Femur (tissue), 1 donor: ENCODE results near the gene AUTS2.

ENCODE experiments used
- DNase-seq: peaks from one replicate; pipeline ENCODE4 v3.0.0-alpha.2; 2017

The AUTS2 gene

DNA sequence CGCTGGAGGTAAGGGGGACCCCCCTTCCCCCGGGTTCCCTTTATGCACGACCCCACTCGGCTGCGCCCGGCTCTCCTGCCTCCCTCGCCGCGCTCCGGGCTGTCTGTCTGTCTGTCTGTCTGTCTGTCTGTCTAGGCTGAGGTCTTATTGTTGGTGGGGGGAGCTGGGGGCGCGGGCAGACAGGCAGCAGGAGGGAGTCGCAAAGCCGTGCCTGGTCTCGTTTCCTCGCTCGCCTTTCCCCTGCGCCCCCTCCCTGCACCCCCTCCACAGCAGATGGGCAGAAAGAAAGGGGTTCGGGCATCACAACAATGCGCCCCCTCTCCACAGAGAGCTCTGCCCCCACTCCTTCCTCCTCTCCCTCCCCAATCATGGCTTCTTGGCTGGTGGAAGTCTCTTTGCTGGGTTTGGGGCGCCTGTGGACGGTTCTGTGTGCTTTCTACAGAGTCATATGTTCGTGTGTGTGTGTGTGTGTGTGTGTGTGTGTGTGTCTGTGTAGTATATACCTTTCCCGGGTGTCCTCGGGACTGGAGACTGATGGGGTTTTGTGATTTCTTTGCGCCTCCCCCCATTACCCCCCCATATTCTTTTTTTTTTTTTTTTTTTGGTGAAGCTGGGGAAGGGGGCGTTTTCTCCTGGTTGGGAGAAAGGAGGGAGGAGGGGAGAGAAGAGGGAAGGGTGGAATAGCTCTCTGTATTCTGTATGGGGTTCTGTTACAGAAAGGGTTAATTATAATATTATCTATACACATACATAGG, 1.9 kb downstream of the AUTS2 start:
- peak; percentile 50 for DNase-seq

DNA sequence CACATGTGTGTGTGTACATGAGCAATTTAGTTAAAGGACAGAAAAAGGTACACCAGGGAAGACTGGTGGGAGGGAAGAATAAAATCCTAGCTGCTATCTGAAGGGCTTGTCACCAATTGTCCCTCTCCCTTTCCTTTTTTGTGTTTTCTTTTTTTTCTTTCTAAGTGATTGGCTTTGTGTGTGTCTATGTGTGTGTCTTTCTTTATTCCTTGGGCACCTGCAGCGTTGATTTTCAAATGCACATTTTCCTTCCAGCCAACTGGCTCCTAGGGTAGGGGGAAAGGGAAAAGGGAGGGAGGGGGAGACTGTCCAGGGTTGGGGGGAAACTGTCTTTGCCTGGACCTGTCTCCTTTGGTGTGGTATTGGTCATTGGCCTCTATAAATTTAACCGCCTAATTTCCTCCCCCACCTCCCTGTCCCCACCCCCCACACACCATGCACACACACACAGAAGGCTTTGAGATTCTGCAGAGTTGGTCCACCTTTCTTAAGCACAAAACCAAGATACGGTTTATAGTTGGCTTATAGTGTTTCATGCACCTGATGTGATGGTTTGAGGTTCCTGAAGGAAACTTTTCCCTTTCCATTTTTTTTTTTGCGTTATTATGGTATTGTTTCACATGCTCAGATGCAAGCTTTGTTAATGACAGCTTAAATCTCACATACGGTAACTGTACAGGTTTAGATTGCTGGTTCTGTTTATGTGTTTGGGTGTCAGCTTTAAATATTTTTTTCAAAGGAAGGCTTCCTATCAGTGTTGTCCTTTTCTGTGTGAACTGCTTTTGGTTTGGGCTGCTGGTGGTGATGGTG, 2.6 kb downstream of the AUTS2 start:
- no peak for DNase-seq

DNA sequence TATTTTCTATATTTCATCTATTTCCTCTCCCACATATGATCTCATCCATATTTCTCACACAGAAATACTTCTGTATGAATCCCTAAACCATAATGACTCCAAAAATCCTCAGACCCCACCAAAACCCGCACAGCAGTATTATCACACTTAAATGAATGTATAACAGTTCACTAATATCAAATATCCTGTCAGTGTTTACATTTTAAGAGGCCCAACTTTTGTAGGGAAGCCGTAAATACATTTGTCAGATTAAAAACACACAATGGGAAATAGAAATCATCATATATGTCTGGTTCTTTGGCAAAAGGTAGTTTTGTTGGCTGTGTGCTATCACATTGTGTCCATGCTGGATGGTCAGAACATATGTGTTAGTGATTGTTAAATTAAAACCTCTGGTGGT, 4.2 kb downstream of the AUTS2 start:
- no peak for DNase-seq

- DNase-seq, result no peak
Observed at GRCh38 chr7:69603351-69603750, 5.1 kb downstream of the AUTS2 start.

DNA sequence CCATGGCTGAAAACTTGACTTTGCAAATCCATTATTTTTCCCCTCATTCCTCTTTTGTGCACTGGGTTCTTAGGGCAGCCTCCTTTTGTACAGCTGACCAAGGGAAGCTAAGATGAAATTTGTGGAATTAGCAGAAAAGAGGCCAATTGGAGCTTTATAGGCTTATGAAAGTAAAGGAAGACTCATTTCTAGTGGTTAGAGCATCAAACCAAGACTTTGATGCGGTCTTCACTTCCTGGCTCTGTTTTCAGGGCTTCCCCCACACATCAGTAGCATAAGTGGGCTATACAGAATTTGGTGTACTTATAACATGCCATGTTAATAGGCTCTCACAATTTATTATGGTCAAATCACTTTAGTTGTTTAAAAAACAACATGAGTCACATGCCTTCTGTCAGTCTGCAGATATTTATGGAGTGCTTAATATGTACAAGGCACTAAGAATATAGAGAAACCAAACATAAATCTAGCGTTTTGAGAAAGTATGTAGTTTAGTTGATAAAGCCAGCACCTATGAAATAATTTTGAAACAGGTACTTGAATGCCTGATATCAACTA, 5.7 kb downstream of the AUTS2 start:
- DNase-seq, result no peak

DNA sequence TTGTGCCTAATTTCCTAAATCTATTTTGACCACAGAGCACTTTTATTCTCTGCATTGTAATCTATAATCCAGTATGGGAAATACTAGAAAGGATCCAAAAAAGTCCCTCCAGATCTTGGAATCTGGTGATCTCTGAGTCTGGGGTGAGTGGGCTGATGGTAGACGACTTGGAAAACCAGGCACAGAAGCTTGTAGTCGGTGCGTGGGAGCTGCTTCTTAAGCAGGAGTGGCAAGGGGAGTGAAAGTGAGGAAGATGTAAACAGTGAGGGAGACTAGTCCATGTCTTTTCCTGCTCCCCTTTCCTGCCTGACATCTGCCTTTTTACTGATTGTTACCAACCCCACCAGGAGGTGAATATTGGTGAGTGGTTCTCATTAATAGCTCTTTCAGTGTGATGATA, 6.8 kb downstream of the AUTS2 start:
- DNase-seq, result no peak

DNA sequence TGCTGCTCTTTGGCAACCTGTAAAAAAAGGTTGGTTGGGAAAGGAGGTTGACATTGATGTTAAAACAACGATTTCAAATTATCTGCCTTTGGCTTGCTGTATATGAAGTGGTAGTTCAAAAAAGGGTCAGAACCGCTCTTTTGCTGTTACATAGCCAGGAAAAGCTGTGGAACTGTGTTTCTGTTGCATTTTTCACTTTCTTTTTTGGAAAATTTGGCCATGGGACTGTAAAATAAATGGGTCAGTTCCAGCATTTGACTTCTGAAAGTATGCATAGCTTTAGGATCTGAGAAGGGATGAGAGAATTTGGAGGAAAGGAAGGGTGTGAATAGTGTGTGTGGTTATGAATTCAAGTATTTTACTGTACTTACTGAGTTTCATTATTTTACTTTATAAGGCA, 7.3 kb downstream of the AUTS2 start:
- no peak for DNase-seq

- DNase-seq, result no peak
Observed at GRCh38 chr7:69608049-69608448, 9.8 kb downstream of the AUTS2 start.

DNA sequence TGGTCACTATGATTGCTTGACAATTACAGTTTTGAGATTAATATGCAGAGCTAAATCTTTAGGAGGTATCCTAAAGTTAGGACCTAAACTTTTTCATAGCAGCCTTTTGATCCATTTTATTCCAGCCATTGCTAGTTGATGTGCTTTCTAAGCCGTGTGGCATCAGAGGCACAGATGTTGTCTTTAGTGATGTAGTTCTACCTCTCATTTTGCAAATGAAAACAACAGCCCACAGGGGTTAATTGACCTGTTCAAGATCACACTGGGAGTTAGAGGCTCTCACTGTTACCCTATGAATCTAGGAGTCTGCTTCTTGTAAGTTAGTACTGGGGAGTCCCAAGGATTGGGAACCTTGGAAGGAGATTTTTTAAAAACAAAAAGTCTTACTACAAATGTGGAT, 10.6 kb downstream of the AUTS2 start:
- DNase-seq, result no peak

DNA sequence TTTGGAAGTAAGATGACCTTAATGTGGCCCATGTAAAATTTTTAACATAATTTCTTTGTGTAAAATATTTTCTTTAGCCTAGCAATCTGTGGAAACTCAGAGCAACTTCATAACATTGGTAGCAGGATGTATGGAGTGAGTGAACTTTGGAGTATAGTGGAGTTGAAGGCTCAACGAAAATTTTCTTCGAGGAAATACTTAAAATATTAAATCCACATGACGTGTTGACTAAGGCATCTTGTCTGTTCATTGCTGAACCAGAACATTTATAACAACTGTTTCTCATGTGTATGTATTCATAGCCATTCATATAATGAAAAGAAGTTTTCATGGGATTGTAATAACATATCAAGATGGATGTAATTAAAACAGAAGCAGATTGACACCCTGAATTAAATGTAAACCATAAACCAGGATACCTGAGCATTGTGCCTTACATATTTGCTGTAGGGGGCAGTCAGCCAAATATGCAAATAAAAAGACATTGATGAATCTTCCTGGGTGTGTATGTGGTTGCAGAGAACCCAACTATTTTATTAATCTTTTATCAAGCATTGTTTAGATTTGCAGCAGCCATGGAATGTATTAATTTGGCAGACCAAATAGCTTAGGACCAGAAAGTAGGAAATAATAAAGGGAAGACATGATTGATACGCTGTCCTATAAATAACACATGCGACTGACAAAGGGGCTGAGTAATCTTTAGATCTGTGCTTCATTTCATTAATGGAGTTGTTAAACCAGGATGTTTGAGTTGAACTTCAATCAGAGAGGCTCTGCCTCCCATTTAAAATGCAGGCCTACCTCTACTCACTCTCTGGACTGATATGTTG, 11.5 kb downstream of the AUTS2 start:
- no peak for DNase-seq

DNA sequence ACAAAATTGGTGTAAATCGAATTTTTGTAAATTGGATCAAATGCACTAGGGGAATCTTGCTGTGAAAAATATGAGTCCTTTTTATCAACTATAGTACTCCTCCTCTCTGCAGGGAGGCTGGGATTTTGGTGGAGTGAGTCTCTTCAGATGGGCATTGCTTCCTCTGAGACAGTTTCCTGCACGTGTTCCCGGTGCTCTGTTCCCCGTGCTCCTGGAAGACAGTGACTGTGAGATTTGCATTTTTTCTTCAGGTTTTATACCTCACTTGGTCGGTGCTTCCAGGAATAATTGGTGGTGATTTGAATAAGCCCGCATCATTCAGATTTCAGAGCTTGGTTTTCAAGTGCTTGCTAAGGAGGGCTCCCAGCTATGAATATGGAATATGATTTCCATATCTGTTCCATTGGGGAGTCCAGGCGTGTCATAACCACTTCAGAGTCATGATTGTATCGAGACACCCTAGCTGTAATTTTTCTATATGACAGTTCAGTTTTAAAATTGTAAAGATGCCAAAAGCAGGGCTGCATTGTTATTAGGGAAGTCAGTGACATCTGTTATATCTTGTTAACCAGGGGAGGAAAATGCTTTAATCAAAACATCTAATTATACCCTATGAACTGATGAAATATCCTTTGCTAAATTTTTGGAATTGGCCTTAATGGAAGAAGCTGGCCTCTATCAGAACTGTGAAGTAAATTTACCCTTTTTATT, 12.3 kb downstream of the AUTS2 start:
- DNase-seq, result no peak

GRCh38 chr7:69612981-69613380, 14.7 kb downstream of the AUTS2 start:
- DNase-seq, result no peak

GRCh38 chr7:69613846-69614245, 15.6 kb downstream of the AUTS2 start:
- no peak for DNase-seq

DNA sequence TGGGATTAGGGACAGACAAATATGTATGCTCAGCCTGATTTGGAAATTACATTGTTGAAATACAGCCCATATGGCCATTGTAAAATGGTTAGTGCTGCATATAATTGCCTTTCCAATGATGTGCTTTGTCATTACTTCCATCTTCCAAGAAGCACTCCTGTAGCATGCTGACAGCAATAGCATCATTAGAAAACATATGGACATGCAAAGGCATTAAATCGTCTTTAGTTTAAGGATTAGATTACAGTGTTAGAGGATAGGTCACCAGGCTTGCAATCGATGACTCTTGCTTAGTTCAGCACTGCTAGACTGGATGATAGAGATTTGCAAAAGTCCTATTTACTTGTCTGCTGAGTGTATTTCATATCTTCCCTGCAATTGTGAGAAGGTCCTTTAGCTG, 17.4 kb downstream of the AUTS2 start:
- DNase-seq, result no peak

GRCh38 chr7:69617364-69617763, 19.1 kb downstream of the AUTS2 start:
- no peak for DNase-seq

GRCh38 chr7:69619054-69619453, 20.8 kb downstream of the AUTS2 start:
- no peak for DNase-seq

DNA sequence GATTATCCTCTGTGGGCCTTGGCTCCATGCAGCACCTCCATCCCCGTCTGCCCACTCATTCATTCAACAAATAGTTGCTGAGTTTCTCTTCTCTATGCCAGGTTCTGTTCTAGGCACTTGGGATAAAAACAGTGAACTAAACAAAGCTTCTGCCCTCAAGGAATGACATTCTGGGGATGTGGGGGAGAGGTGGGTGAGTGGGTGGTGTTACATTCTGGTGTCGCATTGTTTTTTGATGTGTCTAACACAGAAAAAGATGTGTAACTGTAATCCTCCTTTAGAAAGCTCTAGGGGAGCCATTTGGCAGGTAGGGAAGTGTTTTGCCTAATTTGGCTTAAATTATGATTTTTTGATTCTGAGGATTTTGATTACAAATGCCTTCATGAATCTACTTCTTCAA, 21.4 kb downstream of the AUTS2 start:
- DNase-seq, result no peak

- DNase-seq, result no peak
Observed at GRCh38 chr7:69620063-69620462, 21.8 kb downstream of the AUTS2 start.

- DNase-seq, result no peak
Observed at GRCh38 chr7:69620650-69621049, 22.4 kb downstream of the AUTS2 start.

DNA sequence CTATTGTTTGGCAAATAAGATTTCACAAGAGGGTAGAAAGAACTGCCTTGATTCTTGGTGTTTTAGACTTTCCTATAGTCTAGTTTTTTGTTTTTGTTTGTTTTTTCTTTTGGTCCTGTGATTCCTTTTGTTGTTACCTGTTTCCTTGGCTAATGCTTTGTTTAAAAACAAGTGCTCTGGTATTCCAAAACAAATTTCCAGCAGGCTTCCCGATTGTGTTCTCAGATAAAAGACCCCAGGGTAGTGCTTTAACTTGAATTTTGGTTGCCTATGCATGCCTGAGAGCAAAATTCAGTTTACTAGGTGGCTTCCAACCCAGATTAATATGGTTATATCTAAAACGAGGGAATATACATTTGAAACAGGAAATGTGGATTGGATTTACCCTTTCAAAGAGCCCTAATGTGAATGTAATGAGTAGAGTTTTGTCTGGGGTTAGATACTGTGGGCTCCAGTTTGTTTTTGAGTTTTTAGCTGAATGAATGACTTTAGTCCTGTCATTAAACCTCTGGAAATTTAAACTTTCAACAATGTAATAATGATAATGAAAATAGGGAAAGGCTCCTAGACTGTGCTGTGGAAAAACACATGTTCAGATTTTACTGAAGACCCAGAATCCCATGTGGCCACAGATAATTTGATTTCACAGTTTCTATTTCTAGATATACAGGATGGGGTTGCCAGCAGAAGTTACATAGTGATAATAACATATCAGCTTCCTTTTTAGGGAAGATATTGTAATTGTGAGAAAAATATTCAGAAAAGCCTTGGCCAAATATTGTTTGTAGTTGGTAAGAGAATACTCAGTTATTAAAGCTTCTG, 23.9 kb downstream of the AUTS2 start:
- DNase-seq, result no peak

DNA sequence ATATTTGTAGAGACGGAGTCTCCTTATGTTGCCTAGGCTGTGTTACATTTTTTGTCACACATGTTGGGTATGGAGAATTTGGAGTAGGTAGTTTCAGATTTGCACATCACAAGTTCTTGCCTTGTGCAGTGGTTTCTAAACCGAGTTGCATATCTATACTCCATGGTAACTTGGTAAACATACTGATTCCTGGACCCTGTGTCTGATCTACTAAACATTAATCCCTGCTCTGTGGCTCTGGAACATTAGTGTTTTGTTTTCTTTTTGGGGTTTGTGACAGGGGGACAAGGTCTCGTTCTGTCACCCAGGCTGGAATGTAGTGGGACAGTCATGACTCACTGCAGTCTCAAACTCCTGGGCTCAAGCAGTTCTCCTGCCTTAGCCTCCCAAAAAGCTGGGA, 24.7 kb downstream of the AUTS2 start:
- DNase-seq, result no peak
